ENCODE data around the gene NMBR.
"Not testable (repeated sequence)": the region's sequence is repeated elsewhere in the genome, so short reads cannot be mapped to it uniquely, and the experiment has no call there.

NMBR gene

DNA sequence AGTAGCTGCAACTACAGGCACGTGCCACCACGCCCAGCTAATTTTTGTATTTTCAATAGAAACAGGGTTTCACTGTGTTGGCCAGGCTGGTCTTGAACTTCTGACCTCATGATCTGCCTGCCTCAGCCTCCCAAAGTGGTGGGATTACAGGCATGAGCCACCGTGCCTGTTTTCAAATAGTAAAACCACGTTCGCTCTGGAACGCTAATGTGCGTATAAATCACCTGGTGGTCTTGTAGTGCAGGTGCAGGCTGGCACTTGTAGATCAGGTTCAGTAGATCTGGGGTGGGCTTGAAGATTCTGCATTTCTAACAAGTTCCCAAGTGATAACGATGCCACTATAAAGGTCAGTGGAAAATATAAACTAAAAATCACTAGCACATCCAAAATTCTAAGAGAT, 41.4 kb upstream of the NMBR start:
- not testable (repeated sequence) for H2BK15ac ChIP-seq (replicated peaks; ENCODE audit: low read depth); H2BK120ac ChIP-seq (ENCODE audit: low read depth, low read length); H3K23ac ChIP-seq (ENCODE audit: low read length); H4K5ac ChIP-seq (ENCODE audit: low read length); H3K4me2 ChIP-seq (ENCODE audit: low read length); H2AK5ac ChIP-seq (ENCODE audit: low read length); H3K79me1 ChIP-seq (ENCODE audit: low read length); H3K4me1 ChIP-seq (ENCODE audit: control insufficient read depth, low read depth, low read length); H3K36me3 ChIP-seq (ENCODE audit: control insufficient read depth, insufficient read depth, low read length); H3K4me3 ChIP-seq (ENCODE audit: low read length); H3K27ac ChIP-seq (ENCODE audit: low read depth, low read length); H3K9ac ChIP-seq (ENCODE audit: low read length); H3K18ac ChIP-seq (ENCODE audit: low read length); H3K27me3 ChIP-seq (ENCODE audit: insufficient read depth, low read length, poor library complexity); H3K79me2 ChIP-seq (ENCODE audit: control insufficient read depth, insufficient read depth, low read length); H2BK5ac ChIP-seq (ENCODE audit: low read length); H4K8ac ChIP-seq (ENCODE audit: low read depth, low read length); H3K4ac ChIP-seq (ENCODE audit: low read depth, low read length); H3K56ac ChIP-seq (ENCODE audit: low read length)
- DNase-seq: peak; percentile 32
- WGBS (ENCODE audit: extremely low coverage, insufficient coverage, low lambda C conversion rate): no CpG with 5 or more reads among the region's 8 CpGs

DNA sequence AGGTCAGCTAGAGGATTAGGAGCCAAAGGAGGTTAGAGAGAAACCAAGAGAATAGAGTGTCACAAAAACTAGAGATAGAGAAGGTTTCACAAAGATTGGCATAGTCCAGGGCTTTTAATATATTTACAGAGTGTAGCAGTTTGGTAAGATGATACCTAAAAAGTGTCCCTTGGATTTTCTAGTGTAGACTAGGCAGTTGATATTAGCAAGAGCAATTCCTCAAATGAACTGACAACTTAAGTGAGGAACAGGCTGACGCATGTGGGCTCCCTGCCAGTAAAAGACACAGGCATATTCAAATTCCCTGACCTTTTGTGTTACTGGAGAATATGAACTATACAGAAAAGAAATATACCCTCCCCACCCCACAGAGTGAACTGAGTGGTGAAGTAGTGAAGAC, 40.3 kb upstream of the NMBR start:
- H2BK15ac ChIP-seq (replicated peaks; ENCODE audit: low read depth): no peak overlapping the region
- no peak overlapping the region for H3K23ac ChIP-seq (ENCODE audit: low read length)
- no peak overlapping the region for H3K4ac ChIP-seq (ENCODE audit: low read depth, low read length)
- DNase-seq: no peak
- H3K56ac ChIP-seq (ENCODE audit: low read length): no peak overlapping the region
- no peak overlapping the region for H3K18ac ChIP-seq (ENCODE audit: low read length)
- no peaks in the 10 kb centered on the region for H3K4me1 ChIP-seq (ENCODE audit: control insufficient read depth, low read depth, low read length)
- no peaks in the 10 kb centered on the region for H3K79me1 ChIP-seq (ENCODE audit: low read length)
- H4K5ac ChIP-seq (ENCODE audit: low read length): no peak overlapping the region
- WGBS (ENCODE audit: extremely low coverage, insufficient coverage, low lambda C conversion rate): no CpG with 5 or more reads among the region's 1 CpG
- no peaks in the 10 kb centered on the region for H3K27me3 ChIP-seq (ENCODE audit: insufficient read depth, low read length, poor library complexity)
- no peak overlapping the region for H3K4me2 ChIP-seq (ENCODE audit: low read length)
- no peak overlapping the region for H3K4me3 ChIP-seq (ENCODE audit: low read length)
- H2AK5ac ChIP-seq (ENCODE audit: low read length): no peak overlapping the region
- no peak overlapping the region for H2BK120ac ChIP-seq (ENCODE audit: low read depth, low read length)
- no peaks in the 10 kb centered on the region for H3K36me3 ChIP-seq (ENCODE audit: control insufficient read depth, insufficient read depth, low read length)
- no peak overlapping the region for H2BK5ac ChIP-seq (ENCODE audit: low read length)
- no peak overlapping the region for H3K27ac ChIP-seq (ENCODE audit: low read depth, low read length)
- H4K8ac ChIP-seq (ENCODE audit: low read depth, low read length): no peak overlapping the region
- H3K79me2 ChIP-seq (ENCODE audit: control insufficient read depth, insufficient read depth, low read length): no peaks in the 10 kb centered on the region
- no peak overlapping the region for H3K9ac ChIP-seq (ENCODE audit: low read length)

DNA sequence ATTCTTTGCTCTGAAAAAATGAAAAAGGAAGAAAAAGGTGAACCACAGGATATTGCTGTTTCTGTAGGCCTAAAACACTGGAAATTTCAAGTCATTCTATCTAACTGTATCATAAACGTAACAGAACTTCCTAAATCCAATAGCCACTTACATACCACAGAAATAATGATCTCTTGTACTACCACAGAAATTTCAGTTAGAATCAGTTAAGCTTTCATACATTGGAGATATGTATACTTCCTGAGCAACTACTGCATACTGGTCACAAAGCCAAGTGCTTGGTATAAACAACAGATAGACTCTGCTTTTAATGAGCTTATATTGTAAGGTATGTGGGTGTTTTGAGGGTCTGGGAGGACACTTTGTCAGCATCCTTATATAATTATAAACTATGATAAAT, 38.7 kb upstream of the NMBR start:
- H3K56ac ChIP-seq (ENCODE audit: low read length): no peak overlapping the region
- DNase-seq: no peak
- no peak overlapping the region for H2AK5ac ChIP-seq (ENCODE audit: low read length)
- H3K4ac ChIP-seq (ENCODE audit: low read depth, low read length): no peak overlapping the region
- no peak overlapping the region for H2BK5ac ChIP-seq (ENCODE audit: low read length)
- no peak overlapping the region for H4K5ac ChIP-seq (ENCODE audit: low read length)
- no peak overlapping the region for H3K4me2 ChIP-seq (ENCODE audit: low read length)
- H3K79me1 ChIP-seq (ENCODE audit: low read length): no peaks in the 10 kb centered on the region
- H4K8ac ChIP-seq (ENCODE audit: low read depth, low read length): no peak overlapping the region
- no peak overlapping the region for H2BK120ac ChIP-seq (ENCODE audit: low read depth, low read length)
- no peaks in the 10 kb centered on the region for H3K4me1 ChIP-seq (ENCODE audit: control insufficient read depth, low read depth, low read length)
- H3K36me3 ChIP-seq (ENCODE audit: control insufficient read depth, insufficient read depth, low read length): no peaks in the 10 kb centered on the region
- no peak overlapping the region for H3K18ac ChIP-seq (ENCODE audit: low read length)
- WGBS (ENCODE audit: extremely low coverage, insufficient coverage, low lambda C conversion rate): no CpG with 5 or more reads among the region's 1 CpG
- no peaks in the 10 kb centered on the region for H3K79me2 ChIP-seq (ENCODE audit: control insufficient read depth, insufficient read depth, low read length)
- no peaks in the 10 kb centered on the region for H3K27me3 ChIP-seq (ENCODE audit: insufficient read depth, low read length, poor library complexity)
- no peak overlapping the region for H3K23ac ChIP-seq (ENCODE audit: low read length)
- H3K27ac ChIP-seq (ENCODE audit: low read depth, low read length): no peak overlapping the region
- H3K9ac ChIP-seq (ENCODE audit: low read length): no peak overlapping the region
- H3K4me3 ChIP-seq (ENCODE audit: low read length): no peak overlapping the region
- no peak overlapping the region for H2BK15ac ChIP-seq (replicated peaks; ENCODE audit: low read depth)

DNA sequence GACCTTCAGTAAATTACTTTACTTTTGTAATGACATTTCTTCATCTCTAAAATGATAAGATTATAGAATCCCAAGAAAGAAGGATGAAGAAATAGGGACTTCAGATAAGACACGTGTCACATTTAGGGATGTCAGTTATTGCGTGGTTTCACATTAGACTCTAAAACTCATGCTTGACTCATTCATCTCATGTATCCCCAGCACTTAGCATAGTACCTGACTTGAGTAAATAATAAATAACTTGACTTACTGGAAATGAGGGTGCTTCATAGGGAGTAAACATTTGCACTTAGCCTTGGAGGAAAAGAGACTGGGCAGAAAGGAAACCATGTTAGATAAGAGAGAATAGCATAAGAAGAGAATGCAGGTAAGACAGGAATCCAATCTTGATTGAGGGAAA, 37.4 kb upstream of the NMBR start:
- no peaks in the 10 kb centered on the region for H3K36me3 ChIP-seq (ENCODE audit: control insufficient read depth, insufficient read depth, low read length)
- H3K4ac ChIP-seq (ENCODE audit: low read depth, low read length): no peak overlapping the region
- H4K5ac ChIP-seq (ENCODE audit: low read length): no peak overlapping the region
- H2BK120ac ChIP-seq (ENCODE audit: low read depth, low read length): no peak overlapping the region
- no peak overlapping the region for H2BK5ac ChIP-seq (ENCODE audit: low read length)
- H3K4me1 ChIP-seq (ENCODE audit: control insufficient read depth, low read depth, low read length): no peaks in the 10 kb centered on the region
- H3K18ac ChIP-seq (ENCODE audit: low read length): no peak overlapping the region
- no peak overlapping the region for H3K56ac ChIP-seq (ENCODE audit: low read length)
- no CpG with 5 or more reads among the region's 2 CpGs for WGBS (ENCODE audit: extremely low coverage, insufficient coverage, low lambda C conversion rate)
- no peak overlapping the region for H2AK5ac ChIP-seq (ENCODE audit: low read length)
- no peak overlapping the region for H3K4me3 ChIP-seq (ENCODE audit: low read length)
- no peak overlapping the region for H3K23ac ChIP-seq (ENCODE audit: low read length)
- H3K79me1 ChIP-seq (ENCODE audit: low read length): no peaks in the 10 kb centered on the region
- H3K27me3 ChIP-seq (ENCODE audit: insufficient read depth, low read length, poor library complexity): no peaks in the 10 kb centered on the region
- DNase-seq: no peak
- no peak overlapping the region for H3K4me2 ChIP-seq (ENCODE audit: low read length)
- H2BK15ac ChIP-seq (replicated peaks; ENCODE audit: low read depth): no peak overlapping the region
- H3K9ac ChIP-seq (ENCODE audit: low read length): no peak overlapping the region
- H4K8ac ChIP-seq (ENCODE audit: low read depth, low read length): no peak overlapping the region
- H3K79me2 ChIP-seq (ENCODE audit: control insufficient read depth, insufficient read depth, low read length): no peaks in the 10 kb centered on the region
- H3K27ac ChIP-seq (ENCODE audit: low read depth, low read length): no peak overlapping the region

DNA sequence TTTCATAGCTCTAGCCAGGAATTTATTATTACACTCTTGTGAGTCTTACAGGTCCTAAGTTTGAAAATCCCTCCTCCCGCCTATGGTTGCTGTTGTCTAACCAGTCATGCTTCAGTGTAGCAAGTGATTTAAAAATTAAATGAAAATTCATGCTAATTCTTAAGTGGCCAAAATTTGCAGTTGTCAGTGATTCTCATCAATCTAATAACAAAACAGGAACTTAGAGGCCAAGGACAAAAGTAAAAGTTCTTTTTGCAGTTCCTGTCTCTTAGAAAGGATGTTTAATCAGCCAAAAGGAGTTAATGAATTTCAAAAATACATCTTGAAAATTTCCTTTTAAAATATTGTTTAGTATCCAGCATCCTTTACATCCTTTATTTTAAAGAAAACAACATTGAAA, 36.4 kb upstream of the NMBR start:
- no peak overlapping the region for H3K56ac ChIP-seq (ENCODE audit: low read length)
- H3K4me3 ChIP-seq (ENCODE audit: low read length): no peak overlapping the region
- H3K79me2 ChIP-seq (ENCODE audit: control insufficient read depth, insufficient read depth, low read length): no peaks in the 10 kb centered on the region
- H3K27ac ChIP-seq (ENCODE audit: low read depth, low read length): no peak overlapping the region
- H3K23ac ChIP-seq (ENCODE audit: low read length): no peak overlapping the region
- H2BK15ac ChIP-seq (replicated peaks; ENCODE audit: low read depth): no peak overlapping the region
- H3K4ac ChIP-seq (ENCODE audit: low read depth, low read length): no peak overlapping the region
- H3K4me2 ChIP-seq (ENCODE audit: low read length): no peak overlapping the region
- no peaks in the 10 kb centered on the region for H3K36me3 ChIP-seq (ENCODE audit: control insufficient read depth, insufficient read depth, low read length)
- no peak overlapping the region for H3K18ac ChIP-seq (ENCODE audit: low read length)
- no CpG with 5 or more reads among the region's 1 CpG for WGBS (ENCODE audit: extremely low coverage, insufficient coverage, low lambda C conversion rate)
- H3K27me3 ChIP-seq (ENCODE audit: insufficient read depth, low read length, poor library complexity): no peaks in the 10 kb centered on the region
- H4K8ac ChIP-seq (ENCODE audit: low read depth, low read length): no peak overlapping the region
- H2BK120ac ChIP-seq (ENCODE audit: low read depth, low read length): no peak overlapping the region
- no peak overlapping the region for H3K9ac ChIP-seq (ENCODE audit: low read length)
- H2AK5ac ChIP-seq (ENCODE audit: low read length): no peak overlapping the region
- H4K5ac ChIP-seq (ENCODE audit: low read length): no peak overlapping the region
- H3K4me1 ChIP-seq (ENCODE audit: control insufficient read depth, low read depth, low read length): no peaks in the 10 kb centered on the region
- H3K79me1 ChIP-seq (ENCODE audit: low read length): no peaks in the 10 kb centered on the region
- H2BK5ac ChIP-seq (ENCODE audit: low read length): no peak overlapping the region
- DNase-seq: no peak

DNA sequence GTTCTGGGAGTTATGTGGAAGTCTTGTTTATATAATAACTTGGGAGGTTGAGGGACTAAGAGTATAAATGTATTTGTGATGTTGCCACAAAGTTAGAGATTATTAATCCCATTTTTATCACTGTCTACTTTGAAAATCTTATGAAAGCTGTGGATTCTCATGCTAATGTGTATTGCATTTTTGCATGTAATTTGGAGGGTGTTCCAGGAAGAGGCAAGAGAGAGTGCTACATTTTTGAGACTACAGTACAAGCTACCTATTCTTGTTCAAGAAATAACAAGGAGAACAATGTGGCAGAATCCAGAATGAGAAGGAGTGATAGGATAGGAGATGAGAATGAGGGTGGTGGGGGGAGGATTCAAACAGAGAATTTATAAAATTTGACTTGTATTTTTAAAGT, 35.1 kb upstream of the NMBR start:
- Histone ChIP-seq H3K4me2 (ENCODE audit: low read length) (no peak overlapping the region), H3K4me3 (ENCODE audit: low read length) (no peak overlapping the region), H3K79me2 (ENCODE audit: control insufficient read depth, insufficient read depth, low read length) (no peaks in the 10 kb centered on the region), H3K79me1 (ENCODE audit: low read length) (no peaks in the 10 kb centered on the region), H2BK5ac (ENCODE audit: low read length) (no peak overlapping the region), H2BK120ac (ENCODE audit: low read depth, low read length) (no peak overlapping the region), H2BK15ac (replicated peaks; ENCODE audit: low read depth) (no peak overlapping the region), H3K4me1 (ENCODE audit: control insufficient read depth, low read depth, low read length) (no peaks in the 10 kb centered on the region), H3K56ac (ENCODE audit: low read length) (no peak overlapping the region), H4K8ac (ENCODE audit: low read depth, low read length) (no peak overlapping the region), H3K4ac (ENCODE audit: low read depth, low read length) (no peak overlapping the region), H3K9ac (ENCODE audit: low read length) (no peak overlapping the region), H3K18ac (ENCODE audit: low read length) (no peak overlapping the region), H3K23ac (ENCODE audit: low read length) (no peak overlapping the region), H3K27ac (ENCODE audit: low read depth, low read length) (no peak overlapping the region), H4K5ac (ENCODE audit: low read length) (no peak overlapping the region), H2AK5ac (ENCODE audit: low read length) (no peak overlapping the region), H3K36me3 (ENCODE audit: control insufficient read depth, insufficient read depth, low read length) (no peaks in the 10 kb centered on the region), H3K27me3 (ENCODE audit: insufficient read depth, low read length, poor library complexity) (no peaks in the 10 kb centered on the region)
- DNase-seq: no peak

Data from mesendoderm (in vitro differentiated cells).